H1 (cell line): Measurements from ENCODE around the gene THPO.

ENCODE experiments used
- POLR2AphosphoS5 ChIP-seq: IDR thresholded peaks from 2 replicates; pipeline ENCODE4 v1.6.1; 2011; ENCODE audit warnings: low read depth, low read length
- YY1 ChIP-seq: IDR thresholded peaks from 2 replicates; pipeline ENCODE4 v1.6.1; 2011; ENCODE audit warnings: low read depth, mild to moderate bottlenecking, low read length
- TF ChIP-seq, protein P1 (sequence below): IDR thresholded peaks from 2 replicates; pipeline ENCODE4 v1.6.1; 2012; ENCODE audit warnings: low read length, inconsistent platforms
- TF ChIP-seq, protein P2 (sequence below), 3 experiments: IDR thresholded peaks; 1 replicate in 2 of 3; 2 replicates in 1 of 3; pipeline versions ENCODE4 v1.5.1 to v1.6.1; 2011; ENCODE audit warnings: low read length in 3 of 3, mild to moderate bottlenecking in 3 of 3, inconsistent platforms in 2 of 3, low read depth in 1 of 3, moderate library complexity in 1 of 3; ENCODE audit not compliant: insufficient read depth in 1 of 3; ENCODE audit errors: control extremely low read depth in 1 of 3

DNA sequence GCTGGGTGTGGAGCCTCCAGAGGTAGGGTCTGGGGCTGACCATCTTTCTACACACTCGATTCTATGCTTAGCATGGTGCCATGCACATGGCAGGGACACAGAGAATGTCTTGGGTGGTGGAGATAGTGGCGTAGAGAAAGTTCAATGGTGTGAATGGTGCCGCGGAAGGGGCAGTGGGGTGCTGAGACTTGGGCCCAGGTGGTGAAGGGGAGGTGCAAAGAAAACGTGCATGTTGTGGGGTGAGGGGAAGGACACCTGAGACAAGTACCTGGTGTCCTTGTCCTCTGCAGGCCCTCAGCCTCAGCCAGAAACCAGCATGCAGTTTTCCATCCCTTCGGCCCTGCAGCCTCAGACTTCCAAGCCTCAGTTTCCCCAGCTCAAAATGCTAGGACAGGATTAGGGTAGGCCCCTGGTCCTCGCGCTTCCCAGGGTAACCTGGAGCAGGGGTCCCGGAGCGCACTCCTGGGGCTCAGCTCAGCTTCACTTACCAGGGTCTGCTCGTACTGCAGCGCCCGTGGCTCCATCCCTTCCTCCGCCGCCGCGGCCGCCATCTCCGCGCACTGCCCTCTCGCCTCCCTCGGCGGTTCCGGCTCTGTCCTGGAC, 17.0 kb downstream of the THPO start:
- peak; percentile 42; the same call in 1 of the 2 replicates for TF ChIP-seq YY1
- no peak for TF ChIP-seq POLR2AphosphoS5
- TF ChIP-seq, protein P1, sequence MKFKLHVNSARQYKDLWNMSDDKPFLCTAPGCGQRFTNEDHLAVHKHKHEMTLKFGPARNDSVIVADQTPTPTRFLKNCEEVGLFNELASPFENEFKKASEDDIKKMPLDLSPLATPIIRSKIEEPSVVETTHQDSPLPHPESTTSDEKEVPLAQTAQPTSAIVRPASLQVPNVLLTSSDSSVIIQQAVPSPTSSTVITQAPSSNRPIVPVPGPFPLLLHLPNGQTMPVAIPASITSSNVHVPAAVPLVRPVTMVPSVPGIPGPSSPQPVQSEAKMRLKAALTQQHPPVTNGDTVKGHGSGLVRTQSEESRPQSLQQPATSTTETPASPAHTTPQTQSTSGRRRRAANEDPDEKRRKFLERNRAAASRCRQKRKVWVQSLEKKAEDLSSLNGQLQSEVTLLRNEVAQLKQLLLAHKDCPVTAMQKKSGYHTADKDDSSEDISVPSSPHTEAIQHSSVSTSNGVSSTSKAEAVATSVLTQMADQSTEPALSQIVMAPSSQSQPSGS, result no peak
- TF ChIP-seq, protein P2, sequence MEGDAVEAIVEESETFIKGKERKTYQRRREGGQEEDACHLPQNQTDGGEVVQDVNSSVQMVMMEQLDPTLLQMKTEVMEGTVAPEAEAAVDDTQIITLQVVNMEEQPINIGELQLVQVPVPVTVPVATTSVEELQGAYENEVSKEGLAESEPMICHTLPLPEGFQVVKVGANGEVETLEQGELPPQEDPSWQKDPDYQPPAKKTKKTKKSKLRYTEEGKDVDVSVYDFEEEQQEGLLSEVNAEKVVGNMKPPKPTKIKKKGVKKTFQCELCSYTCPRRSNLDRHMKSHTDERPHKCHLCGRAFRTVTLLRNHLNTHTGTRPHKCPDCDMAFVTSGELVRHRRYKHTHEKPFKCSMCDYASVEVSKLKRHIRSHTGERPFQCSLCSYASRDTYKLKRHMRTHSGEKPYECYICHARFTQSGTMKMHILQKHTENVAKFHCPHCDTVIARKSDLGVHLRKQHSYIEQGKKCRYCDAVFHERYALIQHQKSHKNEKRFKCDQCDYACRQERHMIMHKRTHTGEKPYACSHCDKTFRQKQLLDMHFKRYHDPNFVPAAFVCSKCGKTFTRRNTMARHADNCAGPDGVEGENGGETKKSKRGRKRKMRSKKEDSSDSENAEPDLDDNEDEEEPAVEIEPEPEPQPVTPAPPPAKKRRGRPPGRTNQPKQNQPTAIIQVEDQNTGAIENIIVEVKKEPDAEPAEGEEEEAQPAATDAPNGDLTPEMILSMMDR (IDR thresholded peaks at IDR 0.05; ENCODE audit: control extremely low read depth in 1 of 3, insufficient read depth in 1 of 3, low read depth in 1 of 3, low read length in 3 of 3), result no peak
